Measurements from ENCODE around the gene TMEFF1.

DNA sequence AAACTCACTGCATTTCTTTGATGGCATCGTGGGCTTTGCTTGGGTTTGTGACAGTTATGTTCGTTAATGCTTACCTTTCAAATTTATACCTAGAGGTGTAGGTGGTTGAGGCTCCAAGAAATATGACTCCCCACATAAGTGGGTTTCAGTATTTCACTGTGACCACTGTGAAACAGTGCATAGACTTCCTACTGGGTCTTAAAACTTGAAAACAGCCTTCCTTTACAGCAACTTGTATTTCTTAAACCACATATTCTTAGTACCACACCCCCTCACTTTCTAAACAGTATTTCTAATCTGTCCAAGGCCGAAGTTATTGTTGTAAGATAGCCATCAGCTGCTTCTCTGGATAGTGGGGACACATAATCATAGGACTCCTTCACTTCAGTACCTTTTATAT, 48.3 kb downstream of the TMEFF1 start:
- TF ChIP-seq, protein P1, sequence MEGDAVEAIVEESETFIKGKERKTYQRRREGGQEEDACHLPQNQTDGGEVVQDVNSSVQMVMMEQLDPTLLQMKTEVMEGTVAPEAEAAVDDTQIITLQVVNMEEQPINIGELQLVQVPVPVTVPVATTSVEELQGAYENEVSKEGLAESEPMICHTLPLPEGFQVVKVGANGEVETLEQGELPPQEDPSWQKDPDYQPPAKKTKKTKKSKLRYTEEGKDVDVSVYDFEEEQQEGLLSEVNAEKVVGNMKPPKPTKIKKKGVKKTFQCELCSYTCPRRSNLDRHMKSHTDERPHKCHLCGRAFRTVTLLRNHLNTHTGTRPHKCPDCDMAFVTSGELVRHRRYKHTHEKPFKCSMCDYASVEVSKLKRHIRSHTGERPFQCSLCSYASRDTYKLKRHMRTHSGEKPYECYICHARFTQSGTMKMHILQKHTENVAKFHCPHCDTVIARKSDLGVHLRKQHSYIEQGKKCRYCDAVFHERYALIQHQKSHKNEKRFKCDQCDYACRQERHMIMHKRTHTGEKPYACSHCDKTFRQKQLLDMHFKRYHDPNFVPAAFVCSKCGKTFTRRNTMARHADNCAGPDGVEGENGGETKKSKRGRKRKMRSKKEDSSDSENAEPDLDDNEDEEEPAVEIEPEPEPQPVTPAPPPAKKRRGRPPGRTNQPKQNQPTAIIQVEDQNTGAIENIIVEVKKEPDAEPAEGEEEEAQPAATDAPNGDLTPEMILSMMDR (IDR thresholded peaks at IDR 0.05): no peak
- no peak for TF ChIP-seq POLR2A (IDR thresholded peaks at IDR 0.05)

Measured in right lobe of liver (tissue), 4 donors.